HepG2 (cell line): Measurements from ENCODE around the gene ZNF732. TPM values are rescaled to one million over a fixed set of nuclear protein-coding genes. Genes with fewer than 3 reads are reported as not detected.

ENCODE experiments used
- ATAC-seq: fragments of 200-7000 bp; cut with Tn5 transposase; 3 replicates; pipeline ENCODE4 v1.9.1; 2020; ENCODE audit warnings: mild to moderate bottlenecking, moderate library complexity
- BruUV-seq: library from RNA; stranded (reverse); fragments of 400-500 nt; replicated peaks from 2 replicates; lab custom pipeline; 2021; lab: Mats Ljungman, UMichigan
- CTCF ChIA-PET: fragments of 300-600 bp; formaldehyde crosslinking; extraction: SDS; loops from one replicate; lab custom pipeline; 2021; ENCODE audit warnings: low total read pairs, inconsistent platforms, low intra/inter-chr PET ratio; lab: Yijun Ruan, JAX
- POLR2A ChIA-PET: fragments of 350-600 bp; sonication (Branson Sonifier 250); formaldehyde crosslinking; loops from one replicate; lab custom pipeline; 2020; ENCODE audit warnings: antibody characterized with exemption, inconsistent platforms; lab: Yijun Ruan, JAX
- DNase-seq: peaks from one replicate; pipeline ENCODE4 v3.0.0-alpha.2; 2015; ENCODE audit warnings: low spot score
- FAIRE-seq: peaks from 3 replicates; lab custom pipeline; 2011; peaks lifted over from hg19 to GRCh38; lab: Jason Lieb, UNC
- H2AFZ ChIP-seq: one replicate; pipeline ENCODE4 v1.6.1; 2011; ENCODE audit warnings: low read length, inconsistent platforms
- H3K27ac ChIP-seq: fragments of 300-600 bp; 3 replicates; pipeline ENCODE4 v1.8.0; 2011; ENCODE audit warnings: mixed run types, mild to moderate bottlenecking, mixed read lengths, low read length, inconsistent platforms; ENCODE audit not compliant: insufficient read depth; ENCODE audit errors: extremely low read length
- H3K27me3 ChIP-seq, 2 experiments: fragments of 200-600 bp in 1 of 2; 2 replicates in 1 of 2; 3 replicates in 1 of 2; pipeline versions ENCODE4 v1.6.0 to v1.8.0; 2011; ENCODE audit warnings: low read length in 2 of 2, mild to moderate bottlenecking in 2 of 2, moderate library complexity in 2 of 2, inconsistent platforms in 1 of 2; ENCODE audit not compliant: insufficient read depth in 2 of 2, control insufficient read depth in 1 of 2
- H3K36me3 ChIP-seq, 2 experiments: fragments of 200-600 bp in 1 of 2; replicated peaks in 1 of 2; 2 replicates in 1 of 2; 3 replicates in 1 of 2; pipeline versions ENCODE4 v1.5.1 to v1.8.0; 2011; ENCODE audit warnings: low read length in 2 of 2, inconsistent platforms in 1 of 2; ENCODE audit not compliant: insufficient read depth in 2 of 2, control insufficient read depth in 1 of 2
- H3K4me1 ChIP-seq: 2 replicates; pipeline ENCODE4 v1.5.1; 2012; ENCODE audit warnings: low read length, inconsistent platforms; ENCODE audit not compliant: insufficient read depth
- H3K4me2 ChIP-seq: 2 replicates; pipeline ENCODE4 v1.6.0; 2011; ENCODE audit warnings: low read depth, low read length, inconsistent platforms
- H3K4me3 ChIP-seq, 3 experiments: fragments of 200-600 bp in 1 of 3; sonication (generic), shearing (Covaris generic) in 1 of 3; replicated peaks in 1 of 3; 2 replicates each; pipeline ENCODE4 v1.5.1; 2011 to 2016; ENCODE audit warnings: low read length in 3 of 3, inconsistent platforms in 2 of 3, low read depth in 2 of 3, mild to moderate bottlenecking in 2 of 3, control low read depth in 1 of 3, mixed read lengths in 1 of 3; ENCODE audit not compliant: insufficient read depth in 1 of 3
- H3K79me2 ChIP-seq: one replicate; pipeline ENCODE4 v1.6.1; 2011; ENCODE audit warnings: low read length, inconsistent platforms; ENCODE audit not compliant: insufficient read depth
- H3K9ac ChIP-seq: 2 replicates; pipeline ENCODE4 v1.6.0; 2011; ENCODE audit warnings: mild to moderate bottlenecking, low read depth, low read length, inconsistent platforms; ENCODE audit not compliant: insufficient read depth
- H3K9me3 ChIP-seq: 2 replicates; pipeline ENCODE4 v1.5.1; 2012; ENCODE audit warnings: mild to moderate bottlenecking, low read length
- H4K20me1 ChIP-seq: 2 replicates; pipeline ENCODE4 v1.6.0; 2011; ENCODE audit warnings: inconsistent platforms, mild to moderate bottlenecking, low read length, moderate library complexity; ENCODE audit not compliant: insufficient read depth
- CAMTA2 ChIP-seq: sonication (generic); formaldehyde crosslinking; IDR thresholded peaks from 2 replicates; pipeline ENCODE4 v1.4.0; 2020; ENCODE audit warnings: mild to moderate bottlenecking, missing genetic modification reagents, borderline replicate concordance
- CTCF ChIP-seq: sonication (generic); formaldehyde crosslinking; IDR thresholded peaks from 2 replicates; pipeline ENCODE4 v1.5.0; 2020; ENCODE audit warnings: mild to moderate bottlenecking, missing genetic modification reagents, moderate library complexity
- ETV5 ChIP-seq: IDR thresholded peaks from 2 replicates; pipeline ENCODE4 v1.6.1; 2018; ENCODE audit warnings: missing biosample characterization, missing genetic modification reagents, inconsistent platforms, borderline replicate concordance
- HNRNPL ChIP-seq: fragments of 200-400 bp; formaldehyde crosslinking; IDR thresholded peaks from 2 replicates; pipeline ENCODE4 v1.6.1; 2017; ENCODE audit warnings: mild to moderate bottlenecking, low read depth, low read length
- IKZF5 ChIP-seq: IDR thresholded peaks from 2 replicates; pipeline ENCODE4 v1.6.1; 2018; ENCODE audit warnings: missing genetic modification reagents, mild to moderate bottlenecking, missing compliant biosample characterization
- JARID2 ChIP-seq: sonication (generic); formaldehyde crosslinking; IDR thresholded peaks from 2 replicates; pipeline ENCODE4 v1.8.1; 2023; ENCODE audit warnings: missing genetic modification reagents, inconsistent platforms; ENCODE audit not compliant: insufficient replicate concordance
- MTA3 ChIP-seq: sonication (generic); formaldehyde crosslinking; IDR thresholded peaks from 2 replicates; pipeline ENCODE4 v1.4.0; 2020; ENCODE audit warnings: missing genetic modification reagents
- NFE2 ChIP-seq: sonication (generic); formaldehyde crosslinking; IDR thresholded peaks from 2 replicates; pipeline ENCODE4 v1.4.0; 2020; ENCODE audit warnings: missing genetic modification reagents
- SKIL ChIP-seq: sonication (generic); formaldehyde crosslinking; IDR thresholded peaks from 2 replicates; pipeline ENCODE4 v1.8.0; 2022; ENCODE audit warnings: missing genetic modification reagents, mild to moderate bottlenecking, moderate library complexity, borderline replicate concordance
- SNAPC2 ChIP-seq: sonication (generic); formaldehyde crosslinking; IDR thresholded peaks from 2 replicates; pipeline ENCODE4 v1.8.1; 2022; ENCODE audit warnings: mild to moderate bottlenecking, missing genetic modification reagents
- TEAD2 ChIP-seq: sonication (generic); formaldehyde crosslinking; IDR thresholded peaks from 2 replicates; pipeline ENCODE4 v1.9.0; 2021; ENCODE audit warnings: missing genetic modification reagents
- TEAD3 ChIP-seq: optimal IDR thresholded peaks from 2 replicates; pipeline ENCODE3; 2016; ENCODE audit warnings: borderline replicate concordance
- TRAFD1 ChIP-seq: sonication (generic); formaldehyde crosslinking; IDR thresholded peaks from 2 replicates; pipeline ENCODE4 v1.5.1; 2020; ENCODE audit warnings: missing genetic modification reagents, mild to moderate bottlenecking, borderline replicate concordance
- USF2 ChIP-seq, 2 experiments: sonication (generic) in 1 of 2; formaldehyde crosslinking in 1 of 2; IDR thresholded peaks; 2 replicates each; pipeline versions ENCODE4 v1.5.1 to v1.6.1; 2011 to 2020; ENCODE audit warnings: borderline replicate concordance in 1 of 2, low read depth in 1 of 2, low read length in 1 of 2, mild to moderate bottlenecking in 1 of 2, missing genetic modification reagents in 1 of 2, moderate library complexity in 1 of 2
- ZNF569 ChIP-seq: sonication (generic); formaldehyde crosslinking; IDR thresholded peaks from 2 replicates; pipeline ENCODE4 v1.5.0; 2020; ENCODE audit warnings: mild to moderate bottlenecking, missing genetic modification reagents, moderate library complexity, borderline replicate concordance
- ZNF629 ChIP-seq: sonication (generic); formaldehyde crosslinking; conservative IDR thresholded peaks from 2 replicates; pipeline ENCODE4 v1.5.0; 2020; ENCODE audit warnings: missing genetic modification reagents
- WGBS: methylation state at CpG from one replicate; pipeline ENCODE4 v1.1.6; 2017; ENCODE audit warnings: low lambda C conversion rate; 5-methylcytosine and 5-hydroxymethylcytosine counted together
- in situ Hi-C: cut with HindIII; loops from 2 replicates; pipeline ENCODE4 v1.10.0; 2017; ENCODE audit warnings: low pct_unique_long_range_greater_than_20kb; ENCODE audit not compliant: extremely low pct_ligation_motif_present
- intact Hi-C: fragments of 100-400 bp; cut with micrococcal nuclease; formaldehyde crosslinking; loops from one replicate; pipeline ENCODE4 v1.10.0; 2022; ENCODE audit not compliant: unreplicated experiment
- polyA plus RNA-seq, 8 experiments: library from polyadenylated mRNA; depleted of rRNA in 3 of 8; stranded (reverse) in 7 of 8; unstranded in 1 of 8; fragments of >200 nt; fragmentation: Illumina TruSeq in 4 of 8; extraction: Trizol in 4 of 8; gene quantifications; 2 replicates each; pipeline versions ENCODE4 v1.2.1 to v1.2.3, GENCODE V29; 2011 to 2016; ENCODE audit warnings: low read depth in 4 of 8, missing spikeins in 1 of 8, mixed read lengths in 1 of 8; ENCODE audit not compliant: insufficient read depth in 1 of 8
- total RNA-seq, 5 experiments: library from RNA; depleted of rRNA; stranded (reverse); fragments of >200 nt; fragmentation: Illumina TruSeq; extraction: Trizol; gene quantifications; 2 replicates each; pipeline ENCODE4 v1.2.3, GENCODE V29; 2016; ENCODE audit warnings: low read depth in 1 of 5

ZNF732 gene
- total and polyA plus RNA-seq, 2 of the 13 experiments (the other 11 are each of a cell fraction or from before 2014, with no cell fraction given) = not detected

GRCh38 chr4:234178-234577 lies 71.1 kb downstream of the ZNF732 start:
- DNase-seq (no peak), FAIRE-seq (no peak), ATAC-seq (no peak)
- POLR2A ChIA-PET = no interaction called here
- no peak overlapping the region for H2AFZ ChIP-seq
- in situ Hi-C loops = no loop called here
- no TSS peak for BruUV-seq
- no peak overlapping the region for H3K4me3 ChIP-seq
- no peaks in the 10 kb centered on the region for H3K36me3 ChIP-seq
- no peak overlapping the region for H3K9ac ChIP-seq
- H3K9me3 ChIP-seq = peaks cover 79% of the 10 kb centered on the region
- intact Hi-C loops = no loop called here
- CTCF ChIA-PET = no interaction called here
- H3K4me2 ChIP-seq = no peak overlapping the region
- no peak overlapping the region for H3K27ac ChIP-seq
- 0% methylated on average over 1 of the region's 1 CpG for WGBS
- no peaks in the 10 kb centered on the region for H3K4me1 ChIP-seq
- no peaks in the 10 kb centered on the region for H3K27me3 ChIP-seq
- no peaks in the 10 kb centered on the region for H4K20me1 ChIP-seq
- H3K79me2 ChIP-seq = no peaks in the 10 kb centered on the region
- TF ChIP-seq CTCF (CRISPR knock-in tag) (no peak), ZNF569 (CRISPR knock-in tag) (no peak), SNAPC2 (CRISPR knock-in tag) (no peak), TRAFD1 (CRISPR knock-in tag) (no peak), ETV5 (CRISPR knock-in tag) (no peak), HNRNPL (no peak), MTA3 (CRISPR knock-in tag) (no peak), USF2 (IDR thresholded peaks at IDR 0.05; ENCODE audit: low read depth, low read length) (no peak), USF2 (CRISPR knock-in tag; IDR thresholded peaks at IDR 0.05; ENCODE audit: borderline replicate concordance) (no peak), ZNF629 (CRISPR knock-in tag) (no peak), JARID2 (CRISPR knock-in tag) (no peak), SKIL (CRISPR knock-in tag) (no peak), CAMTA2 (CRISPR knock-in tag) (no peak), NFE2 (no peak), TEAD3 (CRISPR knock-in tag) (no peak), IKZF5 (CRISPR knock-in tag) (no peak), TEAD2 (CRISPR knock-in tag) (no peak)
